ENCODE data around the gene MMP12.
"Not testable (repeated sequence)": the region's sequence is repeated elsewhere in the genome, so short reads cannot be mapped to it uniquely, and the experiment has no call there.

MMP12 gene

DNA sequence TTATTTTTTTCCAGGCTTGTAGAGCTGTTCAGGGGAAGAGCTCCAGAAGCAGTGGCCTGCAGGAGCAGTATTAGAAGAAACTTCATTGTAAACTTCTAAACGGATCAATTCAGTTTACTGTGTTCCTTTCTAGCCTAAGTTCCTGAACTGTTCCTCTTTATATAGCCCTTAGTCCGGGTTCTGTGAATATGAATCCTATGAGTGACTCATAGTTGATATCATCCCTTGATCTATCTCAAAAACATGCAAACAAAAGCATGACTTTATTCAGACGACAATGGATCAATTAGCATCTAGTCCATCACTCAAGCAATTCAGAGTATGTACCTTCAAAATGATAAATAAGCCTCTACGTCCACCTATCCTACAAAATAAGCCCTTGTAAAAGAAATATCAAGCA is at the start of gene MMP12:
TSS of gene MMP12 (minus strand) at position 131 of the 400 bp plus-strand sequence. CDS start at position 86, 45 bp downstream.
- DNase-seq: no peak

DNA sequence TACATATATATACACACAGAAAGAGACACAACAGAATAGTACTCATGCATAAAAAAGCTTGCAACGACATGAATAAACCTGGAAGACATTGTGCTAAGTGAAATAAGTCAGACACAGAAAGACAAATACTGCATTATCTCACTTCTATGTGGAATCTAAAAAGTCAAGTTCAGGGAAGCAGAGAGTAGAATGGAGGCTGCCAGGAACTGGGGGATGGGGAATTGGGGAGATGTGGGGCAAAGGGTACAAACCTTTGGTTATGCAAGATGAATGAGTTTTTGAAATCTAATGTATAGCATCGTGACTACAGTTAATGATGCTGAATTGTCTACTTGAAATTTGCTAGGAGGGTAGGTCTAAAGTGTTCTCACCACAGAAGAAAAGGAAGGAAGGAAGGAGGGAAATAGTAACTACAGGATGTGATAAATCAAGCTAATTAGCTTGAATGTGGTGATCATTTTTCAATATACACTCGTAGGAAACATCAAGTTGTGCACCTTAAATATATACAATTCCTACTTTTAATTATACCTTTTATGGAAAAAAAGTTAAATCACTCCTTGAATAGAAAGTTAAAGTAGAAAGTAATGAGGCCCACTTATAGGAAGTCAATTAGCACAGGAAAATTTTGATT is 46.9 kb upstream of the MMP12 start:
- no peak for DNase-seq

DNA sequence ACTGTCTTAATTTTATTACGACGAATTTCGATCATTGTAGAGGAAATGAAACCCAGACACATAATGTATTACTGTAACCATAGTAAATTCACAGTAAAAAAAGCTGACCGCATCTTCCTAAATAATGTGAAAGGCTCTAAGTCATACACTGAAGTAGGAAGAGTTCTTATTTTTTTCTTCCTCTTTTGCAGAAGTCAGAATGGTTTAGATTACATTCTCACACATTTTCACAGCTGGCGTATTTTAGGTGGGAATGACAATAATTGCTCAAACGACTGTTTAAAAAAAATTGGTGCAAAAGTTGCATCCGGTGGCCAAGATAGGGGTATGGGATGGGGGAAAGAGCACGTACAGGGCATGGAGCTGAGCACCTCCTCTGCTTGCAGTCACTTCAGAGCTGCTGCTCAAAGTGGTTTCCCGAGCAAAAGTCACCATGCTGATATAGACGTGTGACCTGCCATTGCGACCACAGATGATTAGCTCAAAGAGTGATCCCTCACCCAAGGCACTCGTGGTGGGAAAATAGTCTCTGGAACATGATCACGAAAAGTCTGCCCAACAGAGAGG is 45.4 kb upstream of the MMP12 start:
- DNase-seq: no peak

DNA sequence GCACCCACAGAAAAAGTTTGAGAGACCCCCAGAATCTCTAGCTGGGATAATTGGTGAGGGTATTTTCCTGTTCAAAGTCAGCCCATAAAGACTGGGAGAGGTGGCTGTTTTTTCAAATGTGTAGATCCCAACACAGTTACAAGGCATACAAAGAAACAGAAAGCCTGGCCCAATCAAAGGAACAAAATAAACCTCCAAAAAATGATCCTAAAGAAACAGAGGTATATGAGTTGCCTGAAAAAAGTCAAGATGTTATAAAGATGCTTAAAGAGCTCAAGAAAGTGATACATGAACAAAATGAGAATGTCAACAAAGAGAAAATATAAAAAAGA is 40.2 kb upstream of the MMP12 start:
- no peak for DNase-seq

DNA sequence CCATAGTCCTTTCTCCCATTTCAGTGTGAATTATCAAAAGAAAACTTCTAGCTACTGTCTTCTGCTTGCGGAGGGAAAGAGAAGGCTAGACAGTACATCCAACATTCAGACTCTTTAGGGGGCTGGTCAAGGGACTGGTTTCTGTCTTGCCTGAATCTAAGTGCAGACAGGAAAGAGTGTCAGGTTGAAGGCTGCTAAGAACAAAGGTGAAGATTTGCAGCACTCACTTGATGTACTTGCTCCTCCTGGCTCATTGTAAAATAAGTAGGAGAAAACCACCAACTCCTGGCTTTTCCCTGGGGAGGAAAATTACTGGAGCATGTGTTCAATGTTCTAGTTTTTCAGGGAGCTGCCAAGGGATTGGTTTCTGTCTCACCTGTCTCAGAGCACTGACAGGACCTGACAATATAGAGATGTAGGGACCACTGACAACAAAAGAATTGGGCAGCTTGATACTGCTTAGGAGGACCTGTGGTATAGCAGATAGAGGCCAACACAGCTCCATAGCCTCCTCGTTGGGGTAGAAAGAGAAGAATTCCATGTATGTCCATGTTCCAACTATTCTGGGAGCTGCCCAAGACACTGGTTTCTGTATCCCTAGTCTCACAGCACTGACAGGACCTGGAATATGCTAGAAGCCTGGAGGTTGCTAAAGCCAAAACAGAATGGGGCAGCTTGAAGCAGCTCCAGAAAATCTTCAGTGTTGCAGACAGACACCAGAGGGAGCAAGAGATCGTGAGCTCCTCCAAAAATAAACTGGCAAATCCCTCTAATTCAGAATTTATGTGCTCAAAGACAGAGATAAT is 39.7 kb upstream of the MMP12 start:
- DNase-seq: no peak

DNA sequence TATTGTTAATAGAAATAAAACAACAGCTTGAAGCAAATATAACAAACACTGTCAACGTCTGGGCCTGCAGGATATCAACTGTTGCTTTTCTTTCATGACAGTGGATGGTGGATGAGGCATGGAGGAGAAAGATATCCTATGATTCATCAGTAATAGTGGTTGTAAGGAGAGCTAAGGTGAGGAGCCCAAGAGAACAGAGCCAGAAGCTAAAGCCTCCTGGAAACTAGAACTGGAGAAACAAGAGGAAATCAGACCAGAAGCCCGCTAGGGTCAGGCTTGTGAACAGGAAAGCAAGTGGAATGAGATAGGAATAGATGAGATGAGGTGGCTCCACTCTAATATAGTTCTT is 37.7 kb upstream of the MMP12 start:
- DNase-seq: no peak

DNA sequence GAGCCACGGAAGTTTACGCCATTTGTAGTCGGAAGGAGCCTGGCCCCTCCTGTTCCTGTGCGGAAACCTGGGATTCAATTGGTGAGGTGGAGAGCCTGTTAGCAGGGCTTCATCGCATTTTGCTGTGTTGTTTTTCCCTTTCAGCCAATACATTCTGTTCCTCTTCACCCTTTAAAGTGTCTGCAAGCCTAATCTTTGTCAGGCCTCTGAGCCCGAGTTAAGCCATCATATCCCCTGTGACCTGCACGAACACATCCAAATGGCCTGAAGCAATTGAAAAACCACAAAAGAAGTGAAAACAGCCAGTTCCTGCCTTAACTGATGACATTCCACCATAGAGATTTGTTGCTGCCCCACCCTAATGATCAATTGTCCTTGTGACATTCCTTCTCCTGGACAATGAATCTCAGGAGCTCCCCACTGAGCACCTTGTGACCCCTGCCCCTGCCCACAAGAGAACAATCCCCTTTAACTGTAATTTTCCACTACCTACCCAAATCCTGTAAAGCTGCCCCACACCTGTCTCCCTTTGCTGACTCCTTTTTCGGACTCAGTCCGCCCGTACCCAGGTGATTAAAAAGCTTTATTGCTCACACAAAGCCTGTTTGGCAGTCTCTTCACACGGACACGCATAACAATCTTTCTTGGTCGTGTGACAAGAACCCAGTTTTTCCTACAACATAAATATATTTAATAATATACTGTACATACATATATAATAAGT is 37.1 kb upstream of the MMP12 start:
- DNase-seq: no peak

DNA sequence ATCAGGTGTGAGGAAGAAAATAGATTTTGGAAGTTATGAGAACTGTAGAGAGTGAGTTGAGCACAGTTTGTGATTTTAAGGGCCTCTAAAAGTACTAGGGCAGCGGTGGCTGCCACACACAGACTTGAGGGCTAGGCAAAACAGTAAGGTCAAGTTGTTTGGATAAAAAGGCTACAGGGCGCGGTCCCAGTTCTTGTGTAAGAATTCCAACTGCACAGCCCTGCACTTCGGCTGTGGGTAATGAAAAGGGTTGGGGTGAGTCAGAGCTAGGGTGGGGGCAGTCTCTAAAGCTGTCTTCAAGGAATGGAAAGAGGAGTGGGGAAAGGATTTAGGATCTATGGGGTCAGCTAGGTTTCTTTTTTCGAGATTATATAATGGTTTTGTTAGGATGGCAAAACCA is 31.1 kb upstream of the MMP12 start:
- not testable (repeated sequence) for DNase-seq

DNA sequence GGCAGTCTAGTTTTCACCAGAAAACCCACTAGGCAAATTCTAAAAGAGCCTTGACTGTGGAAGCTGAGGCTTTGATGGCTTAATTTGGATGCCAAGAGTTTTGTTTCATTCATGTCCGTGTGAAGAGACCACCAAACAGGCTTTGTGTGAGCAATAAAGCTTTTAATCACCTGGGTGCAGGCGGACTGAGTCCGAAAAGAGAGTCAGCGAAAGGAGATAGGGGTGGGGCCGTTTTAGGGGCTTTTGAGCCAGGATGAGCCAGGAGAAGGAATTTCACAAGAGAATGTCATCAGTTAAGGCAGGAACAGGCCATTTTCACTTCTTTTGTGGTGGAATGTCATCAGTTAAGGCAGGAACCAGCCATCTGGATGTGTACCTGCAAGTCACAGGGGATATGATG is 29.1 kb upstream of the MMP12 start:
- not testable (repeated sequence) for DNase-seq

DNA sequence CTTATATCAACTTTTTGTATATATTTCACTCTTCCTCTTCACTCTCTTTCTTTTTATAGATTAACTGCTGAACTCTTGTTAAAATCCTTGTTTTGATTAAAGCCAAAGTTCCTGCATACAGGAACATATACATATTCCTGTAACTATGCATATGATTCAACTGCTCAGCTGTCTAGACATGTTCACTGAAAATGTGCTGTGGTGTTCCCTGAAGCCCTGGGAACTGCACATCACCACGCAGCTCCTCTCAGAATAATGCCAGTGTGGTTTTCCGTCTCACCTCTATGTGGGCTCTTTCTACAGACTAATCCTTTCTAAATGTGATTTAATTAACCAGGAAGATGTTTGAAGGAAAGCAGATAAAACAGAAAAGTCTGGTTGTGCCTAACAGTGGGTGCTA is 25.6 kb upstream of the MMP12 start:
- no peak for DNase-seq

DNA sequence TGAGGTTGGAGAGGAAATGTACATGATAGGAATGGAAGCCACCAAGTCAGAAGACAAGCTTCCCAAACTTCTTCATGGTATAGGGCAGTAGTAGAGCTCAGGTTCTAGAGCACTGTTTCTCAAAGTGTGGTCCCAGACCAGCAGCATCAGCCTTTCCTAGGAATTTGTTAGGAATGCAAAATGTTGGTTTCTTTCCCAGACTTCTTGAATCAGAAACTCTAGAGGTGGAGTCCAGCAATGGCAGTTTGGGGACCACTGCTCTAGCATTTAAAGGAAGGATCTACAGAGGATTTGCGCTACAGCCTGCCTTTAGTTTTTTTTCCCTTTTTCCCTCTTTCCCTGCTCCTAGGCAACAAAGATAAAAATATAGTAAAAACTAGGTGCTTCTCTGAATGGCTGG is 17.0 kb upstream of the MMP12 start:
- DNase-seq: no peak

DNA sequence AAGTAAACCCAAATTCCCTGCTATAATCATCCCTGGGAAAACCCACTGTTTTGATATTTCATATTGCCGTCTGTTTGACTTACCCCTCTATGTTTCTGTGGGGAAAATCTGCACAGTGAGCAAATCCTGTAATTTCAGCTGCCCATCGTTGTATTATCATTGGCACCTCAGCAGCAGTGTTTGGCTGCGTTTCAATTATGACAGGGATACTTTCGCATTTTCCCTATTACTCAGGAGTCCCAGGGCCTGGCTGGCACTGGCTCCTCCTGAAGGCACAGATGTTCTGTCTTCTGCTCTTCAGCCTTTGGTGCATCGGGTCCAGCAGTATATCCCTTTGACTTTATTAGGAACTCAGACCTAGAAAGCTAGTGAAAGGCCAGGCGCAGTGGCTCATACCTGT is 12.2 kb upstream of the MMP12 start:
- no peak for DNase-seq

DNA sequence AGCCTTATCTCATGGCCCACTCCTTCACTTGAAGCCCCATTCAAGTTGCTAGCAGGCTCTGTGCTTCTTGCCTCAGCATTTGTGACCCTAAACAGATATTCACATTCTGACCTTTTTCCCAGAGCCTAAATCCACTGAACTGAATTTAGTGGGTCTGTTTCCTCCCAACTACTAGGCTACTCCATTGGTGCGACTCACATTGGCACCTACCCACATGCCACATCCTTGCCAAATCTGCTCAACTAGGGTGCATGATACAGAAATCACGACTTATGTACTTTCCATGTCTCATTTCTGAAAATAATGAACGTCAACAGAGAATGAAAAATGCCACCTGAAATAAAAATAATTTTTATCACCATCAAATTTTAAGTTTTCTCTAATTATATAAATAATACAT is 8.4 kb upstream of the MMP12 start:
- DNase-seq: no peak

DNA sequence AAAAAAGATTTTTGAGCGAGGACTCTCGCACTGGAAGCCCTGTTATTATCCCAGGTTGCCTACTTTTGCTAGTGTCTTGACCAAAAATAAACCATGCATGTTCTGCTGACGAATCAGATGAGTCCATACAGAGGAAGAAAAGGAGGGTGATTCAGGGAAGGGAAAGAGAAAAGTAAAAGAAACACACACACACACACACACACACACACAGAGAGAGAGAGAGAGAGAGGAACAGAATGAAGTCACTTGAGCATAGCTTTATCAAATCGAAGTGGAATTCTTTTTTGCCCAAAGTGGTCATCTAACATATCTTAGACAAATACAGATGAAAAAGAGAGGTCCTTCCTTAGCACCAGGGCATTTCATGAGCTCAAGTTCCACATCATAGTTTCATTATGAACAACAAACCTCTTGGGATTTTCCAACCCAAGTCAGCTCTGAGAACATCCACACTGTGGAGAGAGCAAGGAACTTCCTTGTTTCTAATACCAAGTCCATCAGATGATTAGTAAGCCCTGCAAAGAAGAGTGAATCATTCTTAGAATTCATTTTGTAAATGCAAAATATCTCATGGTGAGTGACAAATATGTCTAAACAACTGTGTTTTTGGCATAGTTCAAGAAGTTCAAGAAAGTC is 7.7 kb upstream of the MMP12 start:
- DNase-seq: no peak

DNA sequence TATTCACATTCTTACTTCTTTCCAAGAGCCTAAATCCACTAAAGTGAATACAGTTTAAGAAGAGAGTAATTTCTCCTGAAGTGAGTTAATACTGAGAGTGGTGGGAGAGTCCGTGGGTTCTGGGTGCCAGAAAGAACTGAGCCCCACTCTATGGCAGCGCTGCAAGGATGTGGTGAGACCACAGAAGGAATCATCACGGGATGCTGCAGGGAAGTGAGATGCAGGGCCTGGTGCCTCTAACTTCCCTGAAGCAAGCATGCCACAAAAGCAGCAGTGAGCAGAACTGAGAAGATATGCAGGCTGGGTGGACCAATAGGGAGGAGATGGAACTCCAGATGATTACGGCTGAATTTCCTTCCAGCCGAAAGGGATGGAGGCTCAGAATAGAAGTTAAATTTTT is 5.0 kb upstream of the MMP12 start:
- no peak for DNase-seq

DNA sequence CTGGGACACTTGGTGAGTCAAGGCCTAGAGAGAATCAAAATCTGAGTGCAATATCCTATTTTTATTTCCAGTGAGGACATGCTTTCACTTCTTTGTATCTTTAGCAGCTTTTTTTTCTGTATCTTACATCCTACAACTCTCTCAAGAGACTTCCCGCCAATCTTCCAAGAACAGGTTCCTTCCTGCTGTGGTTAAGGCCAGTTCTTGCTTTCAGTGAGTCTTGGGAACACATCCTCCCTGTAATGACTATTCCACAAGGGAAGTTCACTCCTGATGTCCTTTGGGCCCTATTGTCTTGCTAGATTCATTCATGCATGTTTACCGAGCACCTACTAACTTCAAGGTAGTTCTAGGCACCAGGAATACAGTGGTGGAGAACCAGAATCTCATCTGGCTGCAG is 3.8 kb upstream of the MMP12 start:
- DNase-seq: no peak

DNA sequence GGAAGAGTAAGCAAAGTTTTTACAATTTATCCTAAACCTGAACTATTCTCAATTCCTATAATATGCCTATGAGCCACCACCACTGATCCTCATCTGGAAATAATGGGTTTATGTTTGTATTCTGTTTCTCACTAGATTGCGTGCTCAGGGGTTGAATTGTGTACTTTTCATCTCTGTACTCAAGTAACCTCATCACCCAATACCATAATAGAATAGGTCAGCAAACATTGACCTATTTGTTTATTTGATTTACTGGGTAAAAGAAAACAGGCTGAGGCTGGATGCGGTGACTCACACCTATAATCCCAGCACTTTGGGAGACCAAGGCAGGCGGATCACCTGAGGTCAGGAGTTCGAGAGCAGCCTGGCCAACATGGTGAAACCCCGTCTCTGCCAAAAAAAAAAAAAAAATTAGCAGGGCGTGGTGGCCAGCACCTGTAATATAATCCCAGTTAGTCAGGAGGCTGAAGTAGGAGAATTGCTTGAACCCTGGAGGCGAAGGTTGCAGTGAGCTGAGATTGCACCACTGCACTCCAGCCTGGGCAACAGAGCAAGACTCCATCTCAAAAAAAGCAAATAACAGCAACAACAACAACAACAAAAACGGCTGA is 5.3 kb downstream of the MMP12 start:
- DNase-seq: not testable (repeated sequence)

DNA sequence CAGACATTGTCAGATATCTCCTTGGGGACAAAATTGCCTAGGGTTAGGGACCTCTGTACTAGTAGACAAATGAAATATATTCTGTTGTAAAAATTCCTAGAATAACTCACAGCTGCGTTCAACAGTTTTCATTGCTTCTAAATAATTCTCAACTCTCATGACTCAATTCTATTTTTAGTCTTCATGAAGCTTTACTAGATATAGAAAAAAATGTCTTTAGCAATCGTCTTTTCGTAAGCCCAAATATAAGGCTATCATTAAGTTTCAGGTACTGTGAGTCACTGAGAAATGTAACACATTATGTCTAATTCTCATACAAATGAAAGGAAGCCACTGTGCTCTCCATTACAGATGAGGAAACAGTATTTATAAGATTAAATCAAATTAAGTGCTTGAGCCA is 6.4 kb downstream of the MMP12 start:
- DNase-seq: no peak

DNA sequence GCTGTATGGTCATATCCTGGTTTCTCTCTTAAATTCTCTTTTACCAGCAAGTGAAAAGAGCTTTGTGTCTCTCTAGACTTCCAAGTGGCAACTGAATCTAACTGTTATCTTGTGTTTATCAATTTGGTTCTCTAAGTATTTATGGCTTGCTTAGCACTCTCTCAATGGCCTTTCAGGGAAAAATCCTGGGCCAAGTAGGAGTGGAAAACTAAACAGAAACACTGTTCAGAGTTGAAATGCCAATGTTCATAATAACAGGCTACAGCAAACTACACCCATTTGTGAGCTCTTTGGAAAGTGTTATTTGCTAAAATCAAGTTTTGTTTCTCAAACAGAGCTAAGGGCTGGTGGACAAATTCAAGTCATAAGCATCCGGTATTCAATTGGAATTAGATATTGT is 10.1 kb downstream of the MMP12 start:
- DNase-seq: no peak

DNA sequence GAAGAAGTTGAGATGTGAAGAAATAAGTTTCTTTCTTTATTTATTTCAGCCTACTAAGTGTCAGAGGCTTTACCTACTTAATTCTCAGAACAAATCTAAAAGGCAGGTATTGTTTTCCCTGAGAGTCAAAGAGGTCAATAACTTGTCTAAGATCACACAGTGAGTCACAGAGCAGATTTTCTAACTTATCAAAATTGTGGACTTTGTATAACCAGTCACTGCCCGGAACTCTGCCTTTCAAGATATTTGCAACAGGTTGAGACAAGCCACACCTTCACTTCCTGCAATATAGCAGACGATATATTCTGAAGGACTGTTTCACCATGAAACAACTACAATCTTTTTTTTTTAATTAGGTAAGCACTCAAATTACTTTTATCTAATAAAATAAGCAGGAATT is 20.8 kb downstream of the MMP12 start:
- DNase-seq: no peak

DNA sequence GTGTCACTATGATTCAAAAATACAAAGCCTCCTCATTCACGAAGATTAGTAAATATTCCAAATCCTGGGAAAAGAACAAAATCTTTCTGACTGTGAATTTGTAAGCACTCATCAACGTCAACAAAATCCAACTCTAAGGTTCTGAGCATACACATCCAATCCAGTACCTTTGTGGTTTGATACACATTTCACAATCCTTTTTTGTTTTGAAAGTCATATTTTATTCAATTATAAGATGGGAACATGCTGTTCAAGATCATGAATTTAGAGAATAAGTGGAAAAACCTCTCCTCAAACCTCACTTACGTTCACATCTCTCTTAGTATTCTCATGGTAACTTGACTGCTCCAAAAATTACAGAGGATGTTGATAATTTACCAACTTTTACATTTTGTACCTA is 21.7 kb downstream of the MMP12 start:
- DNase-seq: no peak

DNA sequence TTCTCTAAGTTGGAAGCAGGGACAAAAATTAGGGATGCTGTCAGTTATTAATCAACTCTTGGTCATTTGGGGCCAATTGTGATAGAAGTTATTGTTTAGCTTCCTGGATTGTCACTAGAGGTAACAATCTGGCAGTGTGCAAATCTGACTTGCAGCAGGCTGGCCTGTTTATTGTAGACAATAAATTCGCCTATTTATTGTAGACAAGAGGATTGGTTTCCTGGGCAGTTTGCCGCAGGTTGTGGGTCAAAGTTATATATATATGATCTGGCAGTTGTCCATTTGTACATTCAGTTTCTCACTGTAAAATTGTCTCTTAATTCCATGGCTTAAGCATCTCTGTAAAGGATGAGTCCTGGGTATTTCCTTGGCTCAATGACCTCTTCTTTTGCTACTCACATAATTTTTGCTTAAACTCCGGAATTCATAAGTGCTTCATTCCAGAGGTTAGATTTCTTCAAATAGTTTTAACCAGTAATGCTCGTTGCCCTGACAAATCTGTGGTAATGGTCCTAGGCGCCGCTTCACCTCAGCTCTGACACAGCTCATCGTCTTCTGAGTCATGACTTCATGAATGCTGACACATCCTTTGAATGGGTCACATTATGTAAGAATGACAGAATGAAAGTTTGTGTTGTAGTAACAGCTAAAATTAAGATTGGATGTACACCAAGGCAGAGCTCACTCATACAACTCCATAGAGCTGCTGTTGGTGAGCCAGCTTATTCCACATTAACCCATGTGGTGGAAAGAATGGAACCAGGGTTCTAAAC is 23.6 kb downstream of the MMP12 start:
- DNase-seq: no peak

All from activated naive CD4-positive, alpha-beta T cell treated with Interleukin-2 at 50 U/mL for 16 hours (primary cell).